GM21619 (cell line): ENCODE measurements around the gene GFY.
"Not testable (repeated sequence)": the region's sequence is repeated elsewhere in the genome, so short reads cannot be mapped to it uniquely, and the experiment has no call there.

Experiments
- ATAC-seq: cut with Tn5 transposase; IDR thresholded peaks from one replicate; pipeline ENCODE4 v1.9.1; 2021; ENCODE audit not compliant: unreplicated experiment

Gene GFY

GRCh38 chr19:49468746-49469447 lies 43.7 kb downstream of the GFY start:
- ATAC-seq = peak; percentile 62

- ATAC-seq = no peak
These were observed 44.8 kb downstream of the GFY start for GRCh38 chr19:49469828-49470614.

- no peak for ATAC-seq
These were observed 45.4 kb downstream of the GFY start for GRCh38 chr19:49470615-49470978.

GRCh38 chr19:49472936-49473335 lies 47.7 kb downstream of the GFY start:
- ATAC-seq = no peak

GRCh38 chr19:49473501-49473867 lies 48.3 kb downstream of the GFY start:
- ATAC-seq = not testable (repeated sequence)

- ATAC-seq = peak; percentile 49
These were observed 48.8 kb downstream of the GFY start, which contains the start of gene FLT3LG for GRCh38 chr19:49473868-49474541. TSS of gene FLT3LG (plus strand) at chr19:49474215. CDS start at chr19:49474640, 425 bp downstream.

GRCh38 chr19:49474542-49474924 lies 49.3 kb downstream of the GFY start:
- ATAC-seq = no peak

- ATAC-seq = no peak
These were observed 50.2 kb downstream of the GFY start for GRCh38 chr19:49475191-49475917.

- ATAC-seq = no peak
These were observed 51.0 kb downstream of the GFY start for GRCh38 chr19:49475995-49476880.
